Measurements from ENCODE around the gene CCN6.
A peak's percentile ranks its signal among the peaks of the same experiment; 100 is the strongest.
"Not testable (repeated sequence)": the region's sequence is repeated elsewhere in the genome, so short reads cannot be mapped to it uniquely, and the experiment has no call there.

CCN6 gene

DNA sequence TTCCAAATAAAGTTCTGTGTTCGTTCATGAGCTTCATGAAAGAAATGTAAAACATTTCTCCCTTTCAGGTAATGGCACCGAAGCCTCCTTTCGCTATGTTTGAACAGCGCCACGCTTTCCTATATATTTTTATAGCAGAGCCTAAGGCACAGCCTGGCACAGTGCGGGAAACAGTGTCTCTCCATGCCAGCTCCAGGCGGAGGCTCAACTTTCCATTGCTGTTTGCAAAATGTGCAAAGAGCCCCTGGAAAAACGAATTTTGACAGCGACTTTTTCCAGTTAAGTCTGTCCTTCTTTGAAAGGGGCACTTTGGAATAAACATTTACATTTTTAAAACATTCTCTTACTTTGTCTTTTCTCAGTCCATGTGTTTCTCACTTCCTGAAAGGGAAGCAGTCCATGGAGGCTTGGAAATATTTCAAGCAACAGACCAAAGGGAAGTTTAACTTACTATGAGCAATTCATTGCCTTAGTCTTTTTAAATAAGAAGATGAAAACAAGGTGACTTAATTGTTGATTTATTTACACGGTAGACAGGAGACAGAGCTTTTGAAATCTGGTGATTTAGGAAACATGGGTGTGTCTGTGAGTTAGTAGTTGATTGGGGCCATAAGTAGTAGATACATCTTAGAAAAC, 769 bp downstream of the CCN6 start:
- DNase-seq = no peak

DNA sequence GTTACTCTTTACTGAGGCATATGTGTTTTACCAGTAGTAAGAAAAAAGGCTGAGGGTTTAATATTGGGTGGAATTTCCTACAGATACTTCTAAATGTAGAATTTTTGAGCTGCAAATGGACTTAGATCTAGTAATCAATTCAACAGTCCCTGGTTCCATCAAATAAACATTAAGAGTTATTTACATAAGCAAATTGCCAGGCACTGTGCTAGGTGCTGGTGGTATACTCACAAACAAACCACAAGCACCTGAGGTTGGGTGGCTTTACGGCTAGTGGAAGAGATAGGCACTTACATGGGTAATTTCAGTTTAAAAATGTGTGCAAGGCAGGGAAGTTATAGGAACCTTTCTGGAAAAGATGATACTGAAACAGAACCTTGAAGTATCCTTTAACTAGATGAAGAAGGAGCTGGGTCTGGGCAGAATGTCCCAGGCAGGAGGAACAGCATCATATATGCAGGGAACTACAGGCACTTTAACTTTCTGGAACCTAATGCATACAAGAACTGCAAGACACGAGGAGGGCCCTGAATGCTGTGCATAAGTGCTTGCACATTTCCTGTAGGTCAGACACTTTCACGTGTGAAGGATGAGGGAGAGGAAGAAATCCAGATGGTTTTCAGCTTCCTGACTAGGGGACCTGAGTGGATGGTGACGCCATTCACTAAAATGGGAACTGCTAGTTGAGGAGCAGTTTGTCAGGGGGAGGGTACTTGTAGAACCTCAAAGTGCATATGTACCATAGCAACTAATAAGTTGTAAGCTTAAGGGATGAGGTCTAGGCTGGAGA, 4.5 kb downstream of the CCN6 start:
- DNase-seq = no peak

DNA sequence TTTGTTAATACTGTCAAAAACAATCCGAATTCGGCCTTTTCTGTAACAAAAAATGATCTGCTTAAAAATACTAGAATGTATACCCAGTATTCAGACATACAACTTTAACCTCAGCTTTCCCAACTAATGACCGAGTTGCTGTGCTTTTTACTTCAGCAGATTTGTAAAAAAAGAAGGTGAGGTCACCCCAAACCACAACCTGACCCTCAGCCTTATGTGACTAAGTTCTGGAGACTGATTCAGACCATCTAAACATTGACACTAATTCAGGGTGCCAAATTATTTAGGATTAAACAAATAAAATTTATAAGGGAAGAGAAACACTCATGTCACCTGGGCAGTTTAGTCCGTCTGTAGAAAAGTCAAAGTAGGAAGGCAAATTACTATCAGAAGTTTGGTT, 7.7 kb downstream of the CCN6 start:
- peak; percentile 47 for DNase-seq

DNA sequence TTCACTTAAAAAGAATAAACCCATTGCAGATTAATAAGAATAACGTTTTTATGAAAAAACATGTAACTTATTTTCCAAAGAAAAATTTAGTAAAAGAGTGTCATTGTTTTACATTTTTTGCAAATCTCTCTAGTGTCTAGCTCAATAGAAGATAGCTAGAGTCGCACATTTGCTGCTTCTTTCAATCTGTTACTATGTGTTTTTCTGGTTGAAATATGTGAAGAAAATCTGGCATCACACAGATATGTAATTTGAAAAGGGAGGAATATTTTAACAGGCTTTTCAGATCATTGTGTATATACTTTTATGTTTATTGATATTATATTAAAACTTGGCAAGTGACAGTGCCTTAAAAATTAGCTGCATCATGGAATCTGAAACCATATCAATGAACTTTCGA, 9.1 kb downstream of the CCN6 start:
- DNase-seq = no peak

DNA sequence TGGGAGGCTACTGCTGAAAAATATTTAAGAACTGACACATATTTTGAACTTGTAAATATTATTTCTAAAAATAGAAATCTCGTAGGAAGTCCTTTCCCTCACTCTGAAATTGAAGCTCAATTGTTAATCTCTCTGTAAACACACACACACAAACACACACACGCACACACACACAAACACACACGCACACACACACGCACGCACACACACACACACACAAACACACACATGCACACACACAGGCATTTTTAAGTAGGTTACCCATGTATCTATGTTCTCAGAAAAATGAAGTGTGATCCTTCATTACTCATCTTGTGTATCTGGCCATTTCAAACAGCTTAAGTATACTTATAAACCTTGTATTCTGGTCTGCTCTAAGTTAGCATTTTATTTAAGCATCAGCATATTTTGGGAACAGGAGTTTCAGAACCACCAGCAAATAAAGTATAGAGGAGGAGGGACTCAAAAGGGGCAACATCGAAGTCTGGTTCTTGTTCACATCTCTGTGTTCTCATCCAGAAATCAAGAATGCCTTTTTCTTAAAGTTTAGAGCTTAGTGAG, 11.6 kb downstream of the CCN6 start:
- DNase-seq = no peak

DNA sequence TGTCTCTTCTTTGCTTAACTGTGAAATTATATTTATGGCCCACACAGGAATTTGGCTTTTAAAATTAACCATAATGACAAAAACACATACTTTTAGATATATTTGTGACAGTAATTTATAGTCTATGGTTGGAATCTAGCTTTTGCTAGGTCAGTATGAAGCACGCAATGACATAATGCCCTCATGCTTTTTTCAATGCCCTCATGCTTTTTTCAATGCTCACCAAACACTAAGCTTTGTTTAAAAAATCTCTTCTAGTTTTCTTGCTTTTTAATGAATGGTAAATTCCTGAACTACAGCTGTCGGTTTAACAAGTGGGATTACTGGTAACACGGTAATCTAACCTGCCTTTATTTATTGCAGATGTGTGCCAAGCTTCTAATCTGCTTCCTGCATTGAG, 12.7 kb downstream of the CCN6 start:
- no peak for DNase-seq

DNA sequence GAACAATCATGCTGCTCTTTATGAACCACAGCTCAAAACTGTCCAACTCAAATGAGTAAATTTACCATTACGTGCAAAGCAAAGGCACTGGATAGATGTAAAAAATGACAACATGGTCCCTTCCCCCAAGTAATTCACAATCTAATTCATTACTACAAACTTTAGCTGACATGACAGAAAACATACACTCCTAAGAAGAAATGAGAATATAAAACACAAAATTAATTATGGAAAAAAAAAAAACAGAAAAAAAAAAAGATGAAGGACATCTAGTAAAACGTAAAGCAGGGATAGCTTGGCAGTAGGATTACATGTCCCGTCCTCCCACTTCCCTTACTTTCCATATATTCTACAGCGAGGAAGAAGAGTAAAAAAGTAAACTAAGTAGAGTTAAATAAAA, 27.7 kb downstream of the CCN6 start:
- DNase-seq = no peak

DNA sequence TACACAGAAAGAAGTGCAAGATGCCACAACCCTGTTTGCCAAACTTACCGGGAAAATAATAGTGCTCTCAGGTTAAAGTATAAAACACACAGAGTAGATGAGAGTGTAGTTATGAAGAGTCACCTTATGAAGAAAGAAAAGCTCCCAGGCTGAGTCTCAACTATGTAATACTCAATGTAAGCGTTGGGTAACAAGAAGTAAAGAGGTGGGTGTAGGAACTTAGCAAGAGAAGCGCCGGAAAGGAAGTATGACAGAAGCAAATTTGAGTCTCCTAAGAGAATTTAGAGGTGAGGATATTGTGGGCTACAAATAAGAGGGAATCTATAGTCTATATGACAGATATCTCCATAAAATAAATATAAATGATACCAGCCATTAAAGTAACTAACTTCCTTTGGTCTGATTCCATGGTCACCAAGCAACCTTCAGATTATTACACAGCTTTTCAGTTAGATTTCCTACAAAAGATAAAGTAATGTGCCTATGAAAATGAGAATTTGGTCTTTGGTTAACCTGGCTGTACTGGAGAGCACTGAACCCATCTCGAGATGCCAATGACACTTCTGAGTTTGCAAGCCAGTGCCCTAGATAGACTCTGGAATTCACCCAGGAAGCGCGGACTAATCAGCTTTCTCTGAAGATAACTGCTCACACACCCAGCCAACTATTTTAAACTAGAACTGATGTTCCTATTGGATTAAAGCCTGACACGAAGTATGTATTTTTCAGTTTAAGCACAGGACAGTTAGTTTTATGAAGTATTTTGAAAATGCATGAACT, 31.6 kb downstream of the CCN6 start:
- no peak for DNase-seq

DNA sequence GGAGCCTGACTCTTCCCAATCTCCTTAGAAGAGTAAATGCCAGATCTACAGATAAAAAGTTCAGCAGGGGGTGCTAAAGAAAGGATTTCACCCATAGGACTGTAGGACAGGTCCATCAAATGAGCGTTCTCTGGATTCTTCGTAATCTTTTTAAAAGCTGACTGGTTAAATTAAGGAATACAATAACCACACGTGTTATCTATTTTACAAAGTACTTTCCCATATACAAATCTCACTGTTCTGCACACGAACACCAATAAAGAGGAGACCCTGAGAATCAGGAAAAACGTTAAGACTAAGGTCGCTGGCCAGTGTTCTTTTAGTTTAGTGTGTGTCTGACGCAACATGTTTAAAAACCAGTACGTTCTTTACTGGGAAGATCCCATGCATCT, 32.8 kb downstream of the CCN6 start:
- DNase-seq = peak; percentile 69

DNA sequence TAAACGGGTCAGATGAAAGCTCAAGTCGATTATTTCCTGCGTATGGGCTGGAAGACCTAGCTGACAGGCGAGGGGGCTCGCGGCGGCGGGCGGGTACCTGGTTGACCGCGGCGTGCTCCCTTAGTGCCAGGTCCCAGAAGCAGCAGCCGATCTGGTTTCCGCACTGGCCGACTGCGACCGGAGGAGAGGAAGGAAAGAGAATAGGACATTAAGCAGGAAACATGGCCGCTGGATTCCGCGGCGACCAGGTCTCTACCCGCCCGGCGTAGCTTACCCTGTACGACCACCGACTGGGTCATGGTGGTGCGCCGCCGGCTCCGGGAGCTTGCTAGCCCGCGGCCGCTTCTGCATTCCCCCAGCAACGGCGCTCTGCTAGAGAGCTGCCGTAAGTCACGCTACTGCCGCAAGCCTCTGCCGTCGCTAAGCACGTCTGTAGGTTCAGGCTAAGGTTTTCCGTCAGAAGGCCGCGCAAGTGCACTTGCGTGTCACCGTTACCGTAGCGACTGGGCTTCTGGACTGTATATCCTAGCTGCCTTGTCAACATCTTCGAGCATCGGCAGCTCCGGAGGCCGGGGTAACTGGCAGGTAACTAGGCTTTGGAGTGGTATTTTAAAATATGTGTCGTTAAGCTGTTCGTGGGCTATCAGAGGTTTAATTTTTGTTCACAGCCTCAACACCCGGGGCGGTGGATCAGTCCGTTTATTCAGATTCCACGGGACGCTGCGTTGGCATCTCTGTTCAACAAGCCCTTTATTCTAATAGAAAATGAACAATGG, 33.4 kb downstream of the CCN6 start, which contains the start of the genes FAM229B and TUBE1:
FAM229B (plus strand) TSS at position 456 of the 776 bp plus-strand sequence. CDS start 11,693 bp downstream, outside the sequence.
TUBE1 (minus strand) TSS at position 347 of the 776 bp plus-strand sequence; CDS start at position 299, 48 bp downstream.
- peak; percentile 96 for DNase-seq

DNA sequence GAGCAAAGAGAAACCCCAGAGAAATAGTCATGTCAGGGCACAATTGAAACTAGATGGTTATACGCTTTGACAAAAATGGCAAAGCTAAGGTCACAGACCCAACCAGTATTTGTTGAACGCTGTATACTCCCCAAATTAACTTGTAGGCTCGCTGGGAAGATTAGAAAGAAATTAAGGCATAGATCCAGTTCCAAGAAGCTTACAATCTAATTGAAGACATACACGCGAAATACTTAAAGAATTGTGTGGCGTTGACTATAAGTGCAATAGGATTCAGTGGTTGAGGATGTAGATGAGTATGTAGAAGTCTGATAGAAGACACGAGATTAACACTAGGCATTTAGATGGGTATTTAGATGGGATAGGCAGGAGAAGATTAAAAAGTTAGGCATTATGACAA, 34.0 kb downstream of the CCN6 start:
- no peak for DNase-seq

DNA sequence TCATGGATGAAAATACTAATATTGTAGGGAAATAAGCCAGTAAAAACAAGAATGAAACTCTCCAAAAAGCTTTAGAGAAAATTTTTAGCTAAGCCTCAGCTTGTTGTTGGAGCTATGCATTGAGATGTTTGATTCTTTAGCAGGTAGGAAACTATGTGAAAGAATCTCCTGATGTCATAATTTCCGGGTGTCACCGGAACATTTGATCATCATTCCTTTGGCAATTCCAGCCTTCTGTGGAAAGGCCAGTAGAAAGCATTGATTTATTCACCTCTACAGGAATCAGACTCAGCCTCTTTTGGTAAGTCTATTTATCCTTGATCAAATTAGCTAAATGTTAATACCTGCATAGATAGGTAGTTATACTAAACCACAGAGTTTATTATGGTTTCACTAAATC, 43.0 kb downstream of the CCN6 start:
- DNase-seq = no peak

DNA sequence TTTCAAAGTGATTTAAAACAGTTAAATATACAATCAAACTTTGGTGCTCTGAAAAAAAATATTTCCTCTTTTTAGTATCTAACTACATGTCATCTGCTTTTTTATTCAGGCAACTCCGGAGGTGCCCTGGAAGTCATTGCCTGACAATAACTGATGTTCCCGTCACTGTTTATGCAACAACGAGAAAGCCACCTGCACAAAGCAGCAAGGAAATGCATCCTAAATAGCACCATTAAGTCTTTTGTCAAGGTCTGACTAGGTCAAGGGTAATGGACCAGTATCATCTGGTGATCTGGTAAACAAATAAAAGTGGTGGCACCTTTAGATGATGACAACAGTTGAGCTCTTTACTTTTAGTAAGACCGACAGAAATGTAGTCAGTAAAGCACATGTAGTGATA, 46.7 kb downstream of the CCN6 start:
- DNase-seq = no peak

DNA sequence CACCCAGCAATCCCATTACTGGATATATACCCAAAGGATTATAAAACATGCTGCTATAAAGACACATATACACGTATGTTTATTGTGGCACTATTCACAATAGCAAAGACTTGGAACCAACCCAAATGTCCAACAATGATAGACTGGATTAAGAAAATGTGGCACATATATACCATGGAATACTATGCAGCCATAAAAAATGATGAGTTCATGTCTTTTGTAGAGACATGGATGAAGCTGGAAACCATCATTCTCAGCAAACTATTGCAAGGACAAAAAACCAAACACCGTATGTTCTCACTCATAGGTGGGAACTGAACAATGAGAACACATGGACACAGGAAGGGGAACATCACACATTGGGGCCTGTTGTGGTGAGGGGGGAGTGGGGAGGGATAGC, 52.1 kb downstream of the CCN6 start:
- DNase-seq = not testable (repeated sequence)

DNA sequence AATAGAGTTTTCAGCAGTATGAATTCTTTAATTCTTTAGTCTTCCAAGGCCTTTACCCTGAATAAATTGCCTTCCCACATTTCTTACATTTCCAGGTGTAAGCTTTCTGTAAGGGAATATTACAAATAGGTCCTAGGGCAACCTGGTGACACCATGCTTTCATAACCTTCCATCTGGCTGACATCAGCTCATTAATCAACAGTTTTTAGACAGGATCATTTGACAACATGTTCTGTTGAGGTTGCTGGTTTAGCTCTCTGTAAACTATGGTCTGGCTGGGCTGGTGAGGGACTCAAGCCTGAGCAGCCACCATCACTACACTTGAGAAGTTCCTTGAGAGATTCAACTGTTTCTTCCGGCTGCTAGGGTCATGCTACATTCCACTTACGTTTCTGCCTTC, 52.7 kb downstream of the CCN6 start:
- no peak for DNase-seq

DNA sequence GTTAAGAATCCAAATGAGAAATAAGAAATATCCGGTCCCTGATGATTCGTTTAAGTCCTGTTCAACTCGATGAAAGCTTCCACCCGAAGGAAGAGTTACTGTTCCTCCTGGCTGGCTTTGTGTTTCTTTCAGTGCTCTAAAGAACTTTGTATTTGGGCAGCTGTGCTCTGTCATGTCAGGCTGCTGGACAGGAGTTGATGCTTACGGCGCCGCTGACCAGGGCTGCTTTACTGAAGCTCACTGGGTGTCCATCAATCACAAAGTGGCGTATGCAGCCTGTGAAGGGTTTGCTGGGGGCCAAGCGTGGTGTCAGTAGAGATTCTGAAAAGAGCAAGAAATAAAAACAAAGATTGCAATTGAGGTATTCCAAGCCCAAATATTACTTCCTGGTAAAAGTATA, 55.4 kb downstream of the CCN6 start:
- no peak for DNase-seq

DNA sequence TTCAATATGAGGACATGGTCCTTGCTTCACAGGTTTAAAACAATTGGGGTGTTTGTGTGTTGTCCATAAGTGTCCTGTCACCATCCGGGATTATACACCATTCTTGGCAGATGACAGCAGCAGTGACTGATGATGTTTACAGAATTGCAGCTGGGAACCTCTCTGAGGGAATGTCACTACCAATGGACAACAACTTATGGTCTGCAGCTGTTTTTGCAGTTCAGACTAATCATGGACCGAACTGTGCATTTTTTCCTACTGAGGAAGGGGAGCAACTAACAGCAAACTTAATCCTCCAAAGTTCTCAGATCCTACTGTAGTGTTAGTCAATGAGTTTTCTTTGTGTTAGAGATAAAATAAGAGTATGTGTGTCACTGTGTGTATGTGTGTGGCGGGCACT, 59.5 kb downstream of the CCN6 start:
- no peak for DNase-seq

DNA sequence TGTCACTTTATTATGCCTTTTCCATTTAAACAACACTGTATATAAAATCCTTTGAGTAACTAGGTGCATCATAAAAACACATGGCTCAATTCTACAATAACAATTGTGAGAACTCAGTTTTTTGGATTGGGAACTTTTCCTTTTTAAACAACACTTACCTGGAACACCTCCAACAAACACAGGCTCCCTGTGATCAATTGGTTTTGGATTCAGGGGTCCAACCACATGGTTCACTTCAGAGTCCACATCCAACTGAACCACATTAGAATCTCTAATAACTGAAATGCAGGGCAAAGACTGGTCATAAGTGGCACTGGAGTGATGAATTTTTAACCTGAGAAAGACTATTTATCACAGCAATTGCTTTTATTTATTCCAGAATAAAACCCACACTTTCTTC, 60.0 kb downstream of the CCN6 start:
- no peak for DNase-seq

DNA sequence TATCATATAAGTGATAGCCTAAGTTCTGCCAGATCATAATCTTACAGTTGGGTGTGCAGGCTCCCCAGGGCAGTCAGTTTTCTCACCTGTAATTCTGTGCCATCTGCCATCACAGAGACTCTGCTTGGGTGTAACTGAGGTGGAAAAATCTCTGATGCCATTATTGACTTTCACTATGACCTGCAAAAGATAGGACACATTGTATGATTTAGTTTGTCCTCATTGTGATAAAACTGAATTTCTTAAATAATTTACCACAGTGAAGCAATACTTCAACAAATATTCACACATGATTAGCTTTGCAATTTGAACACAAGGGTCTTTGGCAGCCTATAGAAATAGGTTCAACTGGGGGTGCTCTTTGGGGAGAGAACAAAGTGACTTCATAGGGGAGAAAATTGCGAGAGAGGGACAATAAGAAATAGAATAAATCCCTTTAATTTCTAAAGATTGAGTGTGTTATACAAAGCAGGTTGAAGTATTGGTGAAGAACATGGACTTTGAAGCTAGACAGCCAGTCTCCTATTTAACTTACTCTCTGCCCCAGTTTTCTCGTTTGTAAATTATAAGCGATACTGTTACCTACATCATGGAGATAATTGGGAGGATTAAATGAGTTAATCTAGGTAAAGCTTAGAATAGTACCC, 60.8 kb downstream of the CCN6 start:
- no peak for DNase-seq

DNA sequence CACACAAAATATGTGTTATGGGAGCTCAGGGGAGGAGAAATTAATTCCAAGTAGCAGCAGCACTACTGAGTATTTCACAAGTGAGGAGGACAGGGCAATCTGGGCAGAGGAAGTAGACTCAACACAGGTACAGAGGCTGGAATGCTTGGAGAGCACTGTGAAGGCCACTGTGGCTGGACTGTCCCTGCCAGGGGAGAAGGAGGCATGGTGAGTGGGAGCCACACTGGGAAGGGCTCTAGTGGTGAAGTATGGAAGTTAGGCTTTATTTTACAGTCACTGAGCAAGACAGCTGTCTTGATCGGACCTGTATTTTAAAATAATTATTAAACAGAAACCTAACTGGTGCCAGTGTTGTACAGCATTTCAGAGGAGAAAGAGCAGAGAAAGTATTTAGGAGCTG, 62.3 kb downstream of the CCN6 start:
- no peak for DNase-seq

DNA sequence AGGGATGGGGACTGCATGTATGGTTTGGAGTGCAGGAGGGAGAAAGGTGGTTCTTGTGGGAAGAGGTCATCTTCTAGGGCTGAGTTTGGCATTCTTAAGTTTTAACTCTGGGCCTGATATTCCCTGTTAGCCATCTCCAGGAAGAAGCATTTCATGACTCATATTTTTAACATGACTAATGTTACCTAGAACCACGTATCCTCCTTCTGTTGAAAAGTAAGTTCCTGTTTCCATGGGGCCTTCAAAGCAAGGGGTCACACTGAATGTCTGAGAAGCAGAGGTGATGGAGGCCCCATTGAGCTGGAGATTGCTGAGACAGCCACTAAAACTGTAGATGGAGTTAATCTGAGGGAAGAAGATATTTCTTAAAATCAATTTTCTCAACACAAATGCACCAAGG, 63.6 kb downstream of the CCN6 start:
- peak; percentile 45 for DNase-seq

DNA sequence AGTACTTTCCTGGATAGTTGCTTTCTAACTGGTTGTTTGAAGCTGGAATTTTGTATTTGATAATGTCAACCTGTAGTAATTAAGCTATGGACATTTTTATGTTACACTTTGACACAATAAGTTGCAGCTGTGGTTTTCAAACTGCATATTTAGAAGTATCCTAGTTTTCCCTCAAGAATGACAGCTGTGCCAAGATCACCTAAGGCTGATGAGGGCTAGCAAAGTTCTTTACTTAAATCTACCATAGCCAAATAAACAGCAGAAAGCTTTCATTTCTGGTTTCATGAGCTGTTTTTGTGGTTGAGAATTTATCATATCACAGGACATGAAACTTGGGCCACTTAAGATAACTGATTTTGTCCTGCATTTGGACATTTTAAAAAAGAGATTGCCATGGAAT, 64.1 kb downstream of the CCN6 start:
- no peak for DNase-seq
